Thoracic aorta (tissue), 2 donors: ENCODE measurements around the gene STK33. TPM values are rescaled to one million over a fixed set of nuclear protein-coding genes. Genes with fewer than 3 reads are reported as not detected.

ENCODE experiments used
- ATAC-seq: fragments of 150-250 bp; one replicate; pipeline ENCODE4 v1.8.0; 2017; ENCODE audit warnings: low read depth; ENCODE audit not compliant: insufficient number of reproducible peaks, low FRiP score
- DNase-seq: peaks from one replicate; pipeline ENCODE4 v3.0.0-alpha.2; 2020; ENCODE audit warnings: low spot score
- H3K27ac ChIP-seq, 2 donors: fragments of 200-600 bp; sonication (generic); 1 replicate in 1 of 2; 2 replicates in 1 of 2; pipeline ENCODE4 v1.5.1; 2016; ENCODE audit warnings: mild to moderate bottlenecking in 2 of 2, moderate library complexity in 2 of 2
- H3K27me3 ChIP-seq: fragments of 200-600 bp; sonication (generic); replicated peaks from 2 replicates; pipeline ENCODE4 v1.6.0; 2016; ENCODE audit warnings: mild to moderate bottlenecking; ENCODE audit not compliant: insufficient read depth
- H3K36me3 ChIP-seq: fragments of 200-600 bp; sonication (generic); one replicate; pipeline ENCODE4 v1.5.1; 2016
- H3K4me1 ChIP-seq, 2 donors: fragments of 200-600 bp; sonication (generic); 1 replicate in 1 of 2; 2 replicates in 1 of 2; pipeline versions ENCODE4 v1.5.1 to v1.6.0; 2016; ENCODE audit warnings: low read depth in 2 of 2, mild to moderate bottlenecking in 1 of 2; ENCODE audit not compliant: control insufficient read depth in 1 of 2
- H3K4me3 ChIP-seq: fragments of 200-600 bp; sonication (generic); 2 replicates; pipeline ENCODE4 v1.5.1; 2016; ENCODE audit warnings: mild to moderate bottlenecking
- H3K9me3 ChIP-seq: fragments of 200-600 bp; sonication (generic); 2 replicates; pipeline ENCODE4 v1.5.1; 2016
- CTCF ChIP-seq: fragments of 200-600 bp; sonication (generic); IDR thresholded peaks from one replicate; pipeline ENCODE4 v1.5.1; 2019; ENCODE audit warnings: antibody characterized with exemption
- total RNA-seq, 2 donors: library from RNA; depleted of rRNA; stranded (reverse); fragments of >200 nt; gene quantifications; one replicate each; pipeline versions ENCODE4 v1.1.0 to v1.2.3, GENCODE V29; 2016

The STK33 gene
- total RNA-seq, 2 donors from 2014 or later = 1.3 TPM; not detected in 1

GRCh38 chr11:8584082-8584481, 9.9 kb downstream of the STK33 start:
- TF ChIP-seq CTCF = no peak
- H3K9me3 ChIP-seq = no peaks in the 10 kb centered on the region
- H3K36me3 ChIP-seq = no peaks in the 10 kb centered on the region
- H3K27ac ChIP-seq = no peak overlapping the region
- H3K4me1 ChIP-seq = no peaks in the 10 kb centered on the region
- H3K27me3 ChIP-seq = no peaks in the 10 kb centered on the region
- H3K4me3 ChIP-seq = no peak overlapping the region
- DNase-seq (no peak), ATAC-seq (no peak)

- ATAC-seq (no peak), DNase-seq (no peak)
- Histone ChIP-seq H3K36me3 (no peaks in the 10 kb centered on the region), H3K27ac (no peak overlapping the region), H3K9me3 (no peaks in the 10 kb centered on the region), H3K4me1 (no peaks in the 10 kb centered on the region), H3K27me3 (no peaks in the 10 kb centered on the region), H3K4me3 (no peak overlapping the region)
- no peak for TF ChIP-seq CTCF
Observed at GRCh38 chr11:8581300-8581699, 12.7 kb downstream of the STK33 start.

GRCh38 chr11:8577791-8578581, 16.0 kb downstream of the STK33 start:
- TF ChIP-seq CTCF = no peak

GRCh38 chr11:8574798-8575197, 19.2 kb downstream of the STK33 start:
- H3K27me3 ChIP-seq = no peaks in the 10 kb centered on the region
- no peak overlapping the region for H3K27ac ChIP-seq
- no peaks in the 10 kb centered on the region for H3K36me3 ChIP-seq
- no peaks in the 10 kb centered on the region for H3K4me1 ChIP-seq
- ATAC-seq (no peak), DNase-seq (no peak)
- no peak overlapping the region for H3K4me3 ChIP-seq
- no peaks in the 10 kb centered on the region for H3K9me3 ChIP-seq
- no peak for TF ChIP-seq CTCF

More at GRCh38 chr11:8577791-8578581, 16.0 kb downstream of the STK33 start:
- no peaks in the 10 kb centered on the region for H3K9me3 ChIP-seq
- no peak for DNase-seq
- H3K4me1 ChIP-seq = no peaks in the 10 kb centered on the region
- H3K4me3 ChIP-seq = no peak overlapping the region
- no peaks in the 10 kb centered on the region for H3K27me3 ChIP-seq
- no peak for ATAC-seq
- H3K27ac ChIP-seq = no peak overlapping the region
- H3K36me3 ChIP-seq = no peaks in the 10 kb centered on the region

- Histone ChIP-seq H3K27ac (no peak overlapping the region), H3K36me3 (no peaks in the 10 kb centered on the region), H3K9me3 (no peaks in the 10 kb centered on the region), H3K27me3 (no peaks in the 10 kb centered on the region), H3K4me1 (no peaks in the 10 kb centered on the region), H3K4me3 (no peak overlapping the region)
- no peak for TF ChIP-seq CTCF
- ATAC-seq = no peak
- no peak for DNase-seq
Observed at GRCh38 chr11:8573777-8574176, 20.3 kb downstream of the STK33 start.
